GM10248 (cell line): Measurements from ENCODE around the gene MAP3K5.

Experiments
- CTCF ChIA-PET: fragments of 300-600 bp; sonication (Branson Sonifier 250); formaldehyde crosslinking; extraction: SDS; loops from one replicate; lab custom pipeline; 2021; ENCODE audit warnings: antibody characterized with exemption; lab: Yijun Ruan, JAX
- POLR2A ChIA-PET: fragments of 350-650 bp; sonication (Branson Sonifier 250); formaldehyde crosslinking; extraction: SDS; loops from one replicate; lab custom pipeline; 2020; ENCODE audit warnings: antibody characterized with exemption; lab: Yijun Ruan, JAX
- DNase-seq: peaks from one replicate; pipeline ENCODE4 v3.0.0; 2012; ENCODE audit errors: extremely low spot score
- CTCF ChIP-seq: IDR thresholded peaks from 2 replicates; pipeline ENCODE4 v1.5.1; 2012; ENCODE audit warnings: mild to moderate bottlenecking, low read depth; ENCODE audit errors: extremely low read depth, missing control alignments, control extremely low read depth

Gene MAP3K5

GRCh38 chr6:136535017-136535765 lies 257.1 kb downstream of the MAP3K5 start:
- POLR2A ChIA-PET: no interaction called here
- CTCF ChIA-PET: no interaction called here
- DNase-seq: no peak

GRCh38 chr6:136534268-136534667 lies 258.0 kb downstream of the MAP3K5 start:
- CTCF ChIA-PET: no interaction called here

More at GRCh38 chr6:136535017-136535765, 257.1 kb downstream of the MAP3K5 start:
- TF ChIP-seq CTCF: no peak

GRCh38 chr6:136533487-136533886 lies 258.8 kb downstream of the MAP3K5 start:
- CTCF ChIA-PET: no interaction called here

More at GRCh38 chr6:136534268-136534667, 258.0 kb downstream of the MAP3K5 start:
- no peak for TF ChIP-seq CTCF
- no peak for DNase-seq
- POLR2A ChIA-PET: no interaction called here

GRCh38 chr6:136532030-136532429 lies 260.2 kb downstream of the MAP3K5 start:
- ChIA-PET CTCF (no interaction called here), POLR2A (no interaction called here)
- no peak for DNase-seq
- TF ChIP-seq CTCF: no peak

More at GRCh38 chr6:136533487-136533886, 258.8 kb downstream of the MAP3K5 start:
- POLR2A ChIA-PET: no interaction called here
- DNase-seq: no peak
- no peak for TF ChIP-seq CTCF

- ChIA-PET CTCF (interaction anchor here (0.8 to 1.2 kb wide), 2 partner anchors 12 to 18 kb away, joined by 3 read pairs; no protein-coding TSS in a partner anchor), POLR2A (no interaction called here)
- no peak for DNase-seq
- no peak for TF ChIP-seq CTCF
Observed at GRCh38 chr6:136529710-136530109, 262.6 kb downstream of the MAP3K5 start.

GRCh38 chr6:136528477-136528876 lies 263.8 kb downstream of the MAP3K5 start:
- CTCF ChIA-PET: interaction anchor here (1.2 kb wide), 2 partner anchors 11 to 13 kb away, joined by 4 read pairs; no protein-coding TSS in a partner anchor
- POLR2A ChIA-PET: no interaction called here
- DNase-seq: no peak
- no peak for TF ChIP-seq CTCF
